HL-60/S4 treated with retinoic acid at 250 ng/mL for 4 days and 3 days (cell line): ENCODE results near the gene HSFY1.
"Not testable (repeated sequence)": the region's sequence is repeated elsewhere in the genome, so short reads cannot be mapped to it uniquely, and the experiment has no call there.

Source experiments
- in situ Hi-C: fragments of 300-500 bp; cut with MboI; formaldehyde crosslinking; loops from 2 replicates; pipeline ENCODE4 v1.7.0; 2022; ENCODE audit warnings: low sequenced_read_pairs

The HSFY1 gene

GRCh38 chrY:18546420-18546819 lies at the start of gene HSFY1:
Gene HSFY1, plus strand, starts transcription at chrY:18546720. Its CDS starts 68 bp downstream, at chrY:18546788.
- in situ Hi-C loops, result not testable (repeated sequence)

GRCh38 chrY:18504266-18504665 lies 42.3 kb upstream of the HSFY1 start:
- in situ Hi-C loops, result not testable (repeated sequence)

GRCh38 chrY:18530995-18531655 lies 15.4 kb upstream of the HSFY1 start:
- in situ Hi-C loops, result not testable (repeated sequence)

- in situ Hi-C loops, result not testable (repeated sequence)
Observed at GRCh38 chrY:18538952-18539351, 7.6 kb upstream of the HSFY1 start.

- in situ Hi-C loops, result not testable (repeated sequence)
Observed at GRCh38 chrY:18553132-18553531, 6.6 kb downstream of the HSFY1 start.

GRCh38 chrY:18565915-18566314 lies 19.4 kb downstream of the HSFY1 start:
- in situ Hi-C loops, result not testable (repeated sequence)
